SK-N-SH (cell line): ENCODE data around the gene SH3BP5L. TPM values are rescaled to one million over a fixed set of nuclear protein-coding genes. Genes with fewer than 3 reads are reported as not detected.

ENCODE experiments used
- CTCF ChIA-PET: fragments of 300-600, 350-600 bp; formaldehyde crosslinking; extraction: SDS; loops from one replicate; lab custom pipeline; 2021; lab: Yijun Ruan, JAX
- POLR2A ChIA-PET: fragments of 350-600 bp; sonication (Branson Sonifier 250); formaldehyde crosslinking; extraction: SDS; loops from one replicate; lab custom pipeline; 2020; ENCODE audit warnings: antibody characterized with exemption, inconsistent platforms; lab: Yijun Ruan, JAX
- DNase-seq: peaks from one replicate; pipeline ENCODE4 v3.0.0; 2012
- H2AFZ ChIP-seq: fragments of 200-600 bp; sonication (generic); 2 replicates; pipeline ENCODE4 v1.8.1; 2016; ENCODE audit warnings: antibody characterized with exemption, mild to moderate bottlenecking, low read depth
- H3F3A ChIP-seq: fragments of 200-600 bp; sonication (generic); replicated peaks from 2 replicates; pipeline ENCODE3; 2016; ENCODE audit warnings: antibody characterized with exemption, mild to moderate bottlenecking; ENCODE audit not compliant: insufficient read depth
- H3K27ac ChIP-seq, 2 experiments: fragments of 200-500 bp in 1 of 2; fragments of 200-600 bp in 1 of 2; sonication (Bioruptor generic) in 1 of 2; sonication (generic), shearing (Covaris generic) in 1 of 2; 2 replicates each; pipeline versions ENCODE4 v1.5.1 to v1.6.1; 2014 to 2016; ENCODE audit warnings: low read depth in 2 of 2, inconsistent platforms in 1 of 2, low read length in 1 of 2, mild to moderate bottlenecking in 1 of 2, mixed read lengths in 1 of 2
- H3K27me3 ChIP-seq: fragments of 200-600 bp; sonication (generic), shearing (Covaris generic); 2 replicates; pipeline ENCODE4 v1.6.1; 2016; ENCODE audit warnings: mixed run types; ENCODE audit not compliant: insufficient read depth
- H3K36me3 ChIP-seq, 2 experiments: fragments of 200-500 bp in 1 of 2; fragments of 200-600 bp in 1 of 2; sonication (Bioruptor generic) in 1 of 2; sonication (generic) in 1 of 2; replicated peaks in 1 of 2; 2 replicates each; pipeline versions ENCODE3 to v1.5.1; 2014 to 2016; ENCODE audit warnings: low read length in 1 of 2, mild to moderate bottlenecking in 1 of 2; ENCODE audit not compliant: insufficient read depth in 2 of 2, control insufficient read depth in 1 of 2
- H3K4me1 ChIP-seq, 2 experiments: fragments of 200-500 bp in 1 of 2; fragments of 200-600 bp in 1 of 2; sonication (Bioruptor generic) in 1 of 2; sonication (generic), shearing (Covaris generic) in 1 of 2; 2 replicates each; pipeline versions ENCODE4 v1.5.1 to v1.6.1; 2014 to 2016; ENCODE audit warnings: low read depth in 1 of 2, low read length in 1 of 2, mixed run types in 1 of 2; ENCODE audit not compliant: insufficient read depth in 2 of 2, control insufficient read depth in 1 of 2
- H3K4me2 ChIP-seq: fragments of 200-600 bp; sonication (generic), shearing (Covaris generic); 2 replicates; pipeline ENCODE4 v1.6.1; 2017; ENCODE audit warnings: mixed run types
- H3K4me3 ChIP-seq, 2 experiments: fragments of 200-500 bp in 1 of 2; fragments of 200-600 bp in 1 of 2; sonication (Bioruptor generic) in 1 of 2; sonication (generic), shearing (Covaris generic) in 1 of 2; 2 replicates each; pipeline versions ENCODE4 v1.5.1 to v1.8.1; 2014 to 2016; ENCODE audit warnings: low read depth in 2 of 2, inconsistent platforms in 1 of 2, low read length in 1 of 2, mild to moderate bottlenecking in 1 of 2, mixed read lengths in 1 of 2, moderate library complexity in 1 of 2
- H3K79me2 ChIP-seq: fragments of 200-600 bp; sonication (generic); 2 replicates; pipeline ENCODE4 v1.8.1; 2017; ENCODE audit warnings: mild to moderate bottlenecking; ENCODE audit not compliant: insufficient read depth
- H3K9ac ChIP-seq: fragments of 200-600 bp; sonication (generic); 2 replicates; pipeline ENCODE4 v1.6.1; 2017; ENCODE audit warnings: mixed run types
- H3K9me2 ChIP-seq: fragments of 200-600 bp; sonication (generic); 2 replicates; pipeline ENCODE4 v1.6.1; 2017; ENCODE audit warnings: mixed run types
- H3K9me3 ChIP-seq: fragments of 200-600 bp; sonication (generic); 2 replicates; pipeline ENCODE4 v1.6.1; 2017; ENCODE audit warnings: mixed run types, mild to moderate bottlenecking, moderate library complexity
- H4K20me1 ChIP-seq: fragments of 200-600 bp; sonication (generic); 2 replicates; pipeline ENCODE4 v1.6.1; 2017; ENCODE audit warnings: mild to moderate bottlenecking, mixed run types; ENCODE audit not compliant: insufficient read depth
- EP300 ChIP-seq, 2 experiments: IDR thresholded peaks; 2 replicates each; pipeline versions ENCODE4 v1.4.0 to v1.6.1; 2012; ENCODE audit warnings: borderline replicate concordance in 1 of 2, low read depth in 1 of 2, low read length in 1 of 2
- EZH2phosphoT487 ChIP-seq: fragments of 200-600 bp; sonication (generic); IDR thresholded peaks from 2 replicates; pipeline ENCODE4 v1.6.1; 2017; ENCODE audit warnings: low read depth, mixed run types, mild to moderate bottlenecking, antibody characterized with exemption, moderate library complexity, borderline replicate concordance
- FOSL2 ChIP-seq: IDR thresholded peaks from 2 replicates; pipeline ENCODE4 v1.4.0; 2012; ENCODE audit warnings: low read depth, mild to moderate bottlenecking, moderate library complexity, borderline replicate concordance
- FOXJ3 ChIP-seq: sonication (generic); formaldehyde crosslinking; IDR thresholded peaks from 2 replicates; pipeline ENCODE4 v1.5.1; 2020; ENCODE audit warnings: mild to moderate bottlenecking, missing genetic modification reagents
- GABPA ChIP-seq: IDR thresholded peaks from 2 replicates; pipeline ENCODE4 v1.4.0; 2012; ENCODE audit warnings: low read depth, mild to moderate bottlenecking
- GATA2 ChIP-seq: sonication (generic); formaldehyde crosslinking; IDR thresholded peaks from 2 replicates; pipeline ENCODE4 v1.5.0; 2020; ENCODE audit warnings: mild to moderate bottlenecking, missing genetic modification reagents
- JUND ChIP-seq: IDR thresholded peaks from 2 replicates; pipeline ENCODE4 v1.4.0; 2012
- MAX ChIP-seq: IDR thresholded peaks from 2 replicates; pipeline ENCODE4 v1.4.0; 2012; ENCODE audit warnings: low read depth
- MEF2A ChIP-seq: IDR thresholded peaks from 2 replicates; pipeline ENCODE4 v1.4.0; 2012; ENCODE audit warnings: low read depth, borderline replicate concordance
- MXI1 ChIP-seq: IDR thresholded peaks from 2 replicates; pipeline ENCODE4 v1.6.1; 2012; ENCODE audit warnings: mild to moderate bottlenecking, low read depth, low read length, improper control_type of control experiment
- PBX3 ChIP-seq: IDR thresholded peaks from 2 replicates; pipeline ENCODE4; 2012
- POLR2AphosphoS5 ChIP-seq: IDR thresholded peaks from 2 replicates; pipeline ENCODE4 v1.6.1; 2012; ENCODE audit warnings: low read depth, low read length
- RCOR1 ChIP-seq: fragments of 150-350 bp; IDR thresholded peaks from 2 replicates; pipeline ENCODE4 v1.6.1; 2017; ENCODE audit warnings: antibody characterized with exemption, low read length
- RXRA ChIP-seq: IDR thresholded peaks from 2 replicates; pipeline ENCODE4 v1.4.0; 2012; ENCODE audit warnings: low read depth, mild to moderate bottlenecking, borderline replicate concordance
- SIN3A ChIP-seq: IDR thresholded peaks from 2 replicates; pipeline ENCODE4 v1.6.1; 2012; ENCODE audit warnings: low read depth, mild to moderate bottlenecking, low read length, moderate library complexity, borderline replicate concordance
- TAF1 ChIP-seq: IDR thresholded peaks from 2 replicates; pipeline ENCODE4 v1.6.1; 2012; ENCODE audit warnings: low read depth, mild to moderate bottlenecking, low read length, moderate library complexity, borderline replicate concordance
- TCF12 ChIP-seq: IDR thresholded peaks from 2 replicates; pipeline ENCODE4 v1.4.0; 2012
- USF2 ChIP-seq: fragments of 150-350 bp; IDR thresholded peaks from 2 replicates; pipeline ENCODE4 v1.6.1; 2017; ENCODE audit warnings: antibody characterized with exemption, low read length, low read depth, borderline replicate concordance
- WGBS: methylation state at CpG from one replicate; pipeline ENCODE4 v1.1.6; 2017; ENCODE audit warnings: low lambda C conversion rate; 5-methylcytosine and 5-hydroxymethylcytosine counted together
- polyA plus RNA-seq, 3 experiments: library from polyadenylated mRNA; depleted of rRNA; stranded (reverse); fragments of >200 nt; gene quantifications; 2 replicates each; pipeline ENCODE4 v1.2.3, GENCODE V29; 2012
- TF ChIP-seq, protein P1 (sequence below): fragments of 150-350 bp; IDR thresholded peaks from 2 replicates; pipeline ENCODE4 v1.6.1; 2016; ENCODE audit warnings: mild to moderate bottlenecking, low read depth, low read length

SH3BP5L gene
- polyA plus RNA-seq, 1 of the 3 experiments (the other 2 are of a cell fraction), result 32.1 TPM

DNA sequence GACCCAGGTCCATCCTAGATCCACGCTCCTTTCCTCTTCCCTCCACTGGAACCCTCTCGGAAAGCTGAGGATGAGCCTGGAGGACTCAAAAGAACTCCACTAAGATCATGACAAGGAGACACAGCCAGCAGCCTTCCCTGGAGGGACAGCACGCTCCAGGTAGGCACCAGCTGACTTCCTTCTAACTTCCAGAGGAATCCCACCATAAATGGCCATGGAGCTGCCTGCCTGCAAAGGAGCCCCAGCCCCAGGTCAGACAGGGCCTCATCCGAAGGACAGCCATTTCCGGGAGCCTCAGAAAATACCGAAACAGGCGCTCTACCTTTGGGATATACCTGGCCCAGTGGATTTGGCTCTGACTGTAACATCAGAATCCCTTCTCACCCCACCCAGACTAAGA lies 4.1 kb downstream of the SH3BP5L start:
- CTCF ChIA-PET, result interaction anchor here (1.6 to 5.0 kb wide), 4 partner anchors 14 to 198 kb away, joined by 3 to 24 read pairs (median 5); partner anchors contain the start of genes ZNF672 and ZNF692
- no peak for DNase-seq
- Histone ChIP-seq H3K79me2 (peaks cover 80% of the 10 kb centered on the region), H3K9me2 (no peaks in the 10 kb centered on the region), H3K36me3 (peaks cover 14 to 31% of the 10 kb centered on the region in 2 experiments), H4K20me1 (peaks cover 6% of the 10 kb centered on the region; the same call in 1 of the 2 replicates), H3K4me3 (peak overlapping the region in 1 of 2 experiments; percentile 19; a peak in 1 of 4 replicates), H3F3A (peaks cover 32% of the 10 kb centered on the region), H3K4me1 (peaks cover 34 to 41% of the 10 kb centered on the region in 2 experiments), H3K4me2 (peak overlapping the region; percentile 81), H3K27me3 (no peaks in the 10 kb centered on the region), H2AFZ (no peak overlapping the region), H3K9ac (peak overlapping the region; percentile 64), H3K9me3 (no peaks in the 10 kb centered on the region), H3K27ac (peak overlapping the region; percentile 17 to 92; a peak in 3 of 4 replicates)
- TF ChIP-seq MXI1, result no peak
- no peak for TF ChIP-seq PBX3
- TF ChIP-seq MAX, result no peak
- no peak for TF ChIP-seq GABPA
- TF ChIP-seq EZH2phosphoT487, result no peak
- no peak for TF ChIP-seq SIN3A
- no peak for TF ChIP-seq FOSL2
- TF ChIP-seq EP300 (IDR thresholded peaks at IDR 0.05; ENCODE audit: borderline replicate concordance in 1 of 2, low read depth in 1 of 2, low read length in 1 of 2), result no peak
- TF ChIP-seq TAF1, result no peak
- TF ChIP-seq RXRA, result no peak
- no peak for TF ChIP-seq JUND
- TF ChIP-seq GATA2, result no peak
- no peak for TF ChIP-seq FOXJ3
- TF ChIP-seq MEF2A, result no peak
- no peak for TF ChIP-seq USF2
- TF ChIP-seq RCOR1, result no peak
- TF ChIP-seq POLR2AphosphoS5, result no peak
- TF ChIP-seq, protein P1, sequence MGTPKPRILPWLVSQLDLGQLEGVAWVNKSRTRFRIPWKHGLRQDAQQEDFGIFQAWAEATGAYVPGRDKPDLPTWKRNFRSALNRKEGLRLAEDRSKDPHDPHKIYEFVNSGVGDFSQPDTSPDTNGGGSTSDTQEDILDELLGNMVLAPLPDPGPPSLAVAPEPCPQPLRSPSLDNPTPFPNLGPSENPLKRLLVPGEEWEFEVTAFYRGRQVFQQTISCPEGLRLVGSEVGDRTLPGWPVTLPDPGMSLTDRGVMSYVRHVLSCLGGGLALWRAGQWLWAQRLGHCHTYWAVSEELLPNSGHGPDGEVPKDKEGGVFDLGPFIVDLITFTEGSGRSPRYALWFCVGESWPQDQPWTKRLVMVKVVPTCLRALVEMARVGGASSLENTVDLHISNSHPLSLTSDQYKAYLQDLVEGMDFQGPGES, result no peak
- TF ChIP-seq TCF12, result no peak
- WGBS, result 98% methylated on average over 6 of the region's 7 CpGs
- POLR2A ChIA-PET, result no interaction called here
